22Rv1 (cell line): Measurements from ENCODE around the gene SPRR2A.

Experiments
- H3K27ac ChIP-seq: fragments of 450-650 bp; 2 replicates; pipeline ENCODE4 v1.5.1; 2017
- CTCF ChIP-seq: fragments of 450-650 bp; IDR thresholded peaks from 2 replicates; pipeline ENCODE4 v1.5.1; 2017; ENCODE audit warnings: mild to moderate bottlenecking
- ZFX ChIP-seq: fragments of 450-650 bp; IDR thresholded peaks from 2 replicates; pipeline ENCODE4 v1.6.1; 2017; ENCODE audit warnings: antibody characterized with exemption, borderline replicate concordance

SPRR2A gene

GRCh38 chr1:153057375-153057774 is at the start of gene SPRR2A:
Gene SPRR2A (minus strand): TSS chr1:153057512. CDS start chr1:153056735, 777 bp downstream.
- no peak for TF ChIP-seq CTCF
- TF ChIP-seq ZFX: no peak

GRCh38 chr1:153100245-153100644 is 42.9 kb upstream of the SPRR2A start:
- no peak overlapping the region for H3K27ac ChIP-seq
- TF ChIP-seq CTCF: no peak
- no peak for TF ChIP-seq ZFX

More at GRCh38 chr1:153057375-153057774, at the start of gene SPRR2A:
- H3K27ac ChIP-seq: no peak within 1 kb of the TSS

GRCh38 chr1:153099461-153100045 is 42.2 kb upstream of the SPRR2A start:
- H3K27ac ChIP-seq: no peak overlapping the region
- TF ChIP-seq ZFX (no peak), CTCF (no peak)

GRCh38 chr1:153095764-153096163 is 38.5 kb upstream of the SPRR2A start:
- TF ChIP-seq ZFX: no peak
- no peak for TF ChIP-seq CTCF
- H3K27ac ChIP-seq: no peak overlapping the region

- no peak for TF ChIP-seq ZFX
- no peak for TF ChIP-seq CTCF
- no peak within 1 kb of the TSS for H3K27ac ChIP-seq
These were observed 37.1 kb upstream of the SPRR2A start, which contains the start of gene SPRR2E for GRCh38 chr1:153094426-153094825. Gene SPRR2E (minus strand): TSS chr1:153094526. CDS start chr1:153093751, 775 bp downstream.

GRCh38 chr1:153087652-153088051 is 30.3 kb upstream of the SPRR2A start:
- no peak overlapping the region for H3K27ac ChIP-seq
- no peak for TF ChIP-seq ZFX
- no peak for TF ChIP-seq CTCF

- TF ChIP-seq ZFX (no peak), CTCF (no peak)
- H3K27ac ChIP-seq: no peak overlapping the region
These were observed 24.4 kb upstream of the SPRR2A start for GRCh38 chr1:153081736-153082135.
